Nephron progenitor cell (in vitro differentiated cells): ENCODE measurements around the gene PLEKHA6.

ENCODE experiments used
- DNase-seq: peaks from one replicate; pipeline ENCODE4 v3.0.0; 2021
- H3K27ac Mint-ChIP-seq: 2 replicates; pipeline ENCODE4 v1.8.0; 2021; ENCODE audit warnings: mild to moderate bottlenecking, moderate library complexity, mixed read lengths
- H3K27me3 Mint-ChIP-seq: 2 replicates; pipeline ENCODE4 v1.8.0; 2021; ENCODE audit warnings: mild to moderate bottlenecking, low read depth, mixed read lengths; ENCODE audit not compliant: poor library complexity
- H3K36me3 Mint-ChIP-seq: 2 replicates; pipeline ENCODE4 v1.8.0; 2021; ENCODE audit warnings: low read depth, mixed read lengths
- H3K4me1 Mint-ChIP-seq: 2 replicates; pipeline ENCODE4 v1.8.0; 2021; ENCODE audit warnings: mixed read lengths
- H3K4me3 Mint-ChIP-seq: 2 replicates; pipeline ENCODE4 v1.8.0; 2021; ENCODE audit warnings: mild to moderate bottlenecking, moderate library complexity, mixed read lengths
- H3K9me3 Mint-ChIP-seq: 2 replicates; pipeline ENCODE4 v1.8.0; 2021; ENCODE audit warnings: mild to moderate bottlenecking, moderate library complexity, mixed read lengths
- CTCF ChIP-seq: fragments of 200-600 bp; sonication (generic); IDR thresholded peaks from 2 replicates; pipeline ENCODE4 v1.5.0; 2021; ENCODE audit warnings: antibody characterized with exemption

The PLEKHA6 gene

GRCh38 chr1:204221271-204221670, 138.5 kb downstream of the PLEKHA6 start:
- peaks cover 35% of the 10 kb centered on the region for H3K27me3 Mint-ChIP-seq
- DNase-seq, result no peak

GRCh38 chr1:204219971-204220616, 139.6 kb downstream of the PLEKHA6 start:
- Mint-ChIP-seq H3K27me3 (peaks cover 34% of the 10 kb centered on the region), H3K4me3 (no peak overlapping the region), H3K4me1 (peaks cover 23% of the 10 kb centered on the region), H3K27ac (no peak overlapping the region), H3K9me3 (no peaks in the 10 kb centered on the region), H3K36me3 (no peaks in the 10 kb centered on the region)
- peak; percentile 28 for DNase-seq
- no peak for TF ChIP-seq CTCF

More at GRCh38 chr1:204221271-204221670, 138.5 kb downstream of the PLEKHA6 start:
- Mint-ChIP-seq H3K4me3 (no peak overlapping the region), H3K9me3 (no peaks in the 10 kb centered on the region), H3K27ac (no peak overlapping the region), H3K4me1 (peaks cover 25% of the 10 kb centered on the region), H3K36me3 (no peaks in the 10 kb centered on the region)
- TF ChIP-seq CTCF, result no peak

GRCh38 chr1:204218552-204218951, 141.2 kb downstream of the PLEKHA6 start:
- DNase-seq, result no peak
- Mint-ChIP-seq H3K9me3 (no peaks in the 10 kb centered on the region), H3K4me3 (no peak overlapping the region), H3K27ac (no peak overlapping the region), H3K27me3 (peaks cover 34% of the 10 kb centered on the region), H3K36me3 (no peaks in the 10 kb centered on the region), H3K4me1 (peaks cover 29% of the 10 kb centered on the region)
- TF ChIP-seq CTCF, result no peak

- TF ChIP-seq CTCF, result no peak
- H3K36me3 Mint-ChIP-seq, result no peaks in the 10 kb centered on the region
- no peaks in the 10 kb centered on the region for H3K9me3 Mint-ChIP-seq
- no peak overlapping the region for H3K27ac Mint-ChIP-seq
- peaks cover 25% of the 10 kb centered on the region for H3K4me1 Mint-ChIP-seq
- peaks cover 27% of the 10 kb centered on the region for H3K27me3 Mint-ChIP-seq
- no peak overlapping the region for H3K4me3 Mint-ChIP-seq
- no peak for DNase-seq
Measured at GRCh38 chr1:204217648-204218000, 142.1 kb downstream of the PLEKHA6 start.

- H3K4me1 Mint-ChIP-seq, result peaks cover 25% of the 10 kb centered on the region
- H3K27me3 Mint-ChIP-seq, result peaks cover 26% of the 10 kb centered on the region
Measured at GRCh38 chr1:204216880-204217647, 142.7 kb downstream of the PLEKHA6 start.

More at GRCh38 chr1:204216880-204217647, 142.7 kb downstream of the PLEKHA6 start:
- Mint-ChIP-seq H3K36me3 (no peaks in the 10 kb centered on the region), H3K4me3 (no peak overlapping the region), H3K27ac (no peak overlapping the region), H3K9me3 (no peaks in the 10 kb centered on the region)
- TF ChIP-seq CTCF, result no peak
- no peak for DNase-seq
